Activated CD4-positive, CD25-positive, alpha-beta regulatory T cell (primary cell): Measurements from ENCODE around the gene RNF121.

Experiments used
- DNase-seq, 4 experiments: peaks; one replicate each; lab custom pipeline; 2025; lab: John Stamatoyannopoulos, UW

The RNF121 gene

GRCh38 chr11:72006309-72007088 is 77.7 kb downstream of the RNF121 start:
- no peak for DNase-seq

- no peak for DNase-seq
These were observed 78.2 kb downstream of the RNF121 start for GRCh38 chr11:72007089-72007476.

GRCh38 chr11:72007587-72007986 is 78.7 kb downstream of the RNF121 start:
- no peak for DNase-seq

- DNase-seq, result no peak
These were observed 79.9 kb downstream of the RNF121 start for GRCh38 chr11:72008728-72009127.

- no peak for DNase-seq
These were observed 80.3 kb downstream of the RNF121 start for GRCh38 chr11:72009156-72009555.

GRCh38 chr11:72010529-72011233 is 81.8 kb downstream of the RNF121 start:
- no peak for DNase-seq

- DNase-seq, result no peak
These were observed 83.3 kb downstream of the RNF121 start for GRCh38 chr11:72012091-72012630.

- no peak for DNase-seq
These were observed 84.3 kb downstream of the RNF121 start for GRCh38 chr11:72012897-72013721.

GRCh38 chr11:72013765-72014711 is 85.2 kb downstream of the RNF121 start:
- no peak for DNase-seq

GRCh38 chr11:72014761-72015320 is 86.0 kb downstream of the RNF121 start:
- DNase-seq, result no peak

- no peak for DNase-seq
These were observed 86.7 kb downstream of the RNF121 start for GRCh38 chr11:72015511-72016061.

- no peak for DNase-seq
These were observed 89.3 kb downstream of the RNF121 start for GRCh38 chr11:72018171-72018570.

GRCh38 chr11:72023335-72023734 is 94.5 kb downstream of the RNF121 start:
- DNase-seq, result no peak

GRCh38 chr11:72024069-72024754 is 95.4 kb downstream of the RNF121 start:
- no peak for DNase-seq

GRCh38 chr11:72026090-72026489 is 97.2 kb downstream of the RNF121 start:
- DNase-seq, result no peak

GRCh38 chr11:72030472-72031045 is 101.7 kb downstream of the RNF121 start:
- no peak for DNase-seq

GRCh38 chr11:72036687-72037086 is 107.8 kb downstream of the RNF121 start:
- DNase-seq, result no peak

- DNase-seq, result no peak
These were observed 108.9 kb downstream of the RNF121 start for GRCh38 chr11:72037554-72038311.

GRCh38 chr11:72038491-72038890 is 109.6 kb downstream of the RNF121 start:
- no peak for DNase-seq
